Adrenal gland (tissue), 12 donors: ENCODE results near the gene ATF7. TPM values are rescaled to one million over a fixed set of nuclear protein-coding genes. Genes with fewer than 3 reads are reported as not detected.
A peak's percentile ranks its signal among the peaks of the same experiment; 100 is the strongest.

Source experiments
- DNase-seq, 7 donors: peaks; one replicate each; pipeline ENCODE4 v3.0.0-alpha.2; 2019 to 2020
- H3K27ac ChIP-seq, 5 donors: fragments of 200-600 bp; sonication (generic) in 4 of 5; 1 replicate in 3 of 5; 2 replicates in 2 of 5; pipeline versions ENCODE4 v1.5.1 to v1.8.0; 2016 to 2020; ENCODE audit warnings: mild to moderate bottlenecking in 1 of 5
- H3K27me3 ChIP-seq: fragments of 200-600 bp; 2 replicates; pipeline ENCODE4 v1.8.0; 2021
- H3K36me3 ChIP-seq, 2 donors: fragments of 200-600 bp; replicated peaks in 1 of 2; 1 replicate in 1 of 2; 2 replicates in 1 of 2; pipeline versions ENCODE4 v1.5.1 to v1.8.0; 2018 to 2022
- H3K4me1 ChIP-seq, 2 donors: fragments of 200-600 bp; replicated peaks in 1 of 2; 1 replicate in 1 of 2; 2 replicates in 1 of 2; pipeline versions ENCODE4 v1.5.1 to v1.8.0; 2018 to 2021
- H3K4me3 ChIP-seq, 4 donors: fragments of 200-600 bp; sonication (generic) in 3 of 4; one replicate each; pipeline ENCODE4 v1.5.1; 2016 to 2018
- H3K9me3 ChIP-seq, 3 donors: fragments of 200-600 bp; sonication (generic) in 1 of 3; replicated peaks in 1 of 3; 1 replicate in 2 of 3; 2 replicates in 1 of 3; pipeline versions ENCODE4 v1.5.1 to v1.8.0; 2016 to 2021
- CTCF ChIP-seq, 6 experiments: fragments of 450-650 bp in 4 of 6; fragments of 200-600 bp in 2 of 6; sonication (generic) in 1 of 6; IDR thresholded peaks; 1 replicate in 5 of 6; 2 replicates in 1 of 6; pipeline versions ENCODE4 v1.5.1 to v1.8.0; 2016 to 2021; ENCODE audit warnings: antibody characterized with exemption in 6 of 6, mild to moderate bottlenecking in 2 of 6, moderate library complexity in 1 of 6
- POLR2A ChIP-seq, 2 donors: fragments of 450-650 bp; IDR thresholded peaks; one replicate each; pipeline ENCODE4 v1.6.1; 2017; ENCODE audit warnings: antibody characterized with exemption in 2 of 2, mild to moderate bottlenecking in 2 of 2, moderate library complexity in 1 of 2
- WGBS, 4 donors: extraction: QIAGEN DNeasy Blood & Tissue Kit in 2 of 4; methylation state at CpG; one replicate each; pipeline versions ENCODE4 v1.1.5 to v1.1.7; 2013 to 2017; 5-methylcytosine and 5-hydroxymethylcytosine counted together
- intact Hi-C, 2 donors: fragments of 100-400 bp; cut with DNase I; formaldehyde crosslinking; loops; one replicate each; pipeline versions ENCODE4 v1.14.1 to v1.15.0; 2022 to 2023
- polyA plus RNA-seq, 3 donors: library from polyadenylated mRNA; stranded (reverse); fragments of 200-250 nt in 2 of 3; fragments of 350-450 nt in 1 of 3; fragmentation: Illumina TruSeq in 1 of 3; extraction: RNeasy Lipid Tissue Mini Kit (QIAGEN cat#74804) in 1 of 3; gene quantifications; one replicate each; pipeline ENCODE4 v1.2.3, GENCODE V29; 2013 to 2014
- total RNA-seq, 9 donors: library from RNA; depleted of rRNA in 4 of 9; stranded (reverse); fragments of >200 nt in 4 of 9; fragments of 120-200 nt in 1 of 9; fragmentation: NEBNext Ultra II Directional in 1 of 9; extraction: Animal tissue kit (Norgen Biotek cat#: 25700) in 1 of 9; gene quantifications; one replicate each; pipeline versions ENCODE4 v1.1.0 to v1.2.4, GENCODE V29; 2013 to 2023
- donor health status: healthy with polysubstance abuse.
- donor health status: Bipolar disorder and iron deficiency.
- donor health status: DM: yes; HTN: yes; CAD: no.
- donor health status: DM: no; HTN: no; CAD: no.
- donor health status: DM: no; HTN: no; CAD: no.
- donor health status: DM: yes; HTN: yes; CAD: no.

The ATF7 gene
- total and polyA plus RNA-seq, 12 donors = 12.1 to 41.7 (median 27.5) TPM

GRCh38 chr12:53508534-53509170 lies 117.5 kb downstream of the ATF7 start:
- Histone ChIP-seq H3K27me3 (no peaks in the 10 kb centered on the region), H3K9me3 (no peaks in the 10 kb centered on the region), H3K27ac (peak overlapping the region in 2 of 5 donors; percentile 29 to 45), H3K4me1 (peaks cover 7 to 19% of the 10 kb centered on the region in 2 donors), H3K36me3 (peaks cover 0 to 65% of the 10 kb centered on the region in 2 donors), H3K4me3 (no peak overlapping the region)
- intact Hi-C loops = loop anchor here in 1 of 2 donors (5.0 to 10.0 kb wide), 2 partner anchors 156 to 184 kb away; partner anchors contain the start of gene AAAS
- TF ChIP-seq CTCF (IDR thresholded peaks at IDR 0.05) (peak; percentile 81 to 95 (median 92)), POLR2A (IDR thresholded peaks at IDR 0.05) (no peak)
- DNase-seq = peak; percentile 80 to 95 (median 86)
- WGBS, 4 donors = 21 to 34% (median 27%) methylated on average over 6 to 7 of the region's 7 CpGs

- DNase-seq = no peak
- TF ChIP-seq POLR2A (IDR thresholded peaks at IDR 0.05) (no peak), CTCF (IDR thresholded peaks at IDR 0.05) (no peak)
- Histone ChIP-seq H3K4me1 (peaks cover 7 to 26% of the 10 kb centered on the region in 2 donors), H3K27ac (no peak overlapping the region), H3K27me3 (no peaks in the 10 kb centered on the region), H3K4me3 (no peak overlapping the region), H3K36me3 (peaks cover 0 to 54% of the 10 kb centered on the region in 2 donors), H3K9me3 (no peaks in the 10 kb centered on the region)
- intact Hi-C loops = loop anchor here in 1 of 2 donors (5.0 to 10.0 kb wide), 2 partner anchors 155 to 183 kb away; partner anchors contain the start of gene AAAS
- 71 to 85% (median 81%) methylated on average over 4 of the region's 4 CpGs for WGBS, 4 donors
These were observed 118.6 kb downstream of the ATF7 start for GRCh38 chr12:53507603-53507885.

GRCh38 chr12:53506881-53507602 lies 119.1 kb downstream of the ATF7 start, which contains the start of gene NPFF:
Gene NPFF (minus strand): TSS chr12:53507484. CDS start chr12:53507474, 10 bp downstream.
- TF ChIP-seq POLR2A (IDR thresholded peaks at IDR 0.05) = no peak
- TF ChIP-seq CTCF (IDR thresholded peaks at IDR 0.05) = no peak
- H3K27me3 ChIP-seq = no peaks in the 10 kb centered on the region
- WGBS, 4 donors = 85 to 98% (median 88%) methylated on average over 6 to 9 of the region's 9 CpGs
- no peak within 1 kb of the TSS for H3K4me3 ChIP-seq
- H3K4me1 ChIP-seq = peaks cover 8 to 31% of the 10 kb centered on the region in 2 donors
- intact Hi-C loops = loop anchor here in 1 of 2 donors (5.0 to 10.0 kb wide), 2 partner anchors 155 to 182 kb away; partner anchors contain the start of gene AAAS
- no peak for DNase-seq
- H3K27ac ChIP-seq = peak within 1 kb of the TSS in 3 of 5 donors; percentile 74 to 90 (median 78)
- H3K36me3 ChIP-seq = peaks cover 0 to 49% of the 10 kb centered on the region in 2 donors
- H3K9me3 ChIP-seq = no peaks in the 10 kb centered on the region

GRCh38 chr12:53506450-53506785 lies 119.8 kb downstream of the ATF7 start:
- no peak for TF ChIP-seq CTCF (IDR thresholded peaks at IDR 0.05)
- no peak for TF ChIP-seq POLR2A (IDR thresholded peaks at IDR 0.05)
- H3K9me3 ChIP-seq = no peaks in the 10 kb centered on the region
- peaks cover 14 to 37% of the 10 kb centered on the region in 2 donors for H3K4me1 ChIP-seq
- peak in 1 of 7 donors; percentile 52 for DNase-seq
- no peaks in the 10 kb centered on the region for H3K27me3 ChIP-seq
- no peak overlapping the region for H3K4me3 ChIP-seq
- peak overlapping the region in 3 of 5 donors; percentile 74 to 90 (median 78) for H3K27ac ChIP-seq
- intact Hi-C loops = loop anchor here in 1 of 2 donors (5.0 to 10.0 kb wide), 2 partner anchors 154 to 182 kb away; partner anchors contain the start of gene AAAS
- peaks cover 0 to 43% of the 10 kb centered on the region in 2 donors for H3K36me3 ChIP-seq
- 24 to 36% (median 35%) methylated on average over 2 of the region's 2 CpGs; no CpG with 5 or more reads in 1 of the 4 donors for WGBS, 4 donors
